T-helper 2 cell treated with Interferon-gamma antibody and Interleukin-4, amounts not matched to agents 5 μg/mL and 100 μg/mL, for 36 hours (primary cell): Measurements from ENCODE around the gene PHACTR2.
"Not testable (repeated sequence)": the region's sequence is repeated elsewhere in the genome, so short reads cannot be mapped to it uniquely, and the experiment has no call there.

Source experiments
- DNase-seq: peaks from one replicate; pipeline ENCODE4 v3.0.0; 2021; ENCODE audit warnings: low spot score
- H3K27ac Mint-ChIP-seq: one replicate; pipeline ENCODE4 v1.8.0; 2021; ENCODE audit warnings: mild to moderate bottlenecking, mixed read lengths
- H3K27me3 Mint-ChIP-seq: one replicate; pipeline ENCODE4 v1.8.0; 2021; ENCODE audit warnings: low read depth, mixed read lengths
- H3K36me3 Mint-ChIP-seq: one replicate; pipeline ENCODE4 v1.8.0; 2021; ENCODE audit warnings: low read depth, mixed read lengths
- H3K4me1 Mint-ChIP-seq: one replicate; pipeline ENCODE4 v1.8.0; 2021; ENCODE audit warnings: low read depth, mixed read lengths
- H3K4me3 Mint-ChIP-seq: one replicate; pipeline ENCODE4 v1.8.0; 2022; ENCODE audit warnings: mild to moderate bottlenecking, moderate library complexity, mixed read lengths
- H3K9me3 Mint-ChIP-seq: one replicate; pipeline ENCODE4 v1.8.0; 2021; ENCODE audit warnings: mixed read lengths

PHACTR2 gene

DNA sequence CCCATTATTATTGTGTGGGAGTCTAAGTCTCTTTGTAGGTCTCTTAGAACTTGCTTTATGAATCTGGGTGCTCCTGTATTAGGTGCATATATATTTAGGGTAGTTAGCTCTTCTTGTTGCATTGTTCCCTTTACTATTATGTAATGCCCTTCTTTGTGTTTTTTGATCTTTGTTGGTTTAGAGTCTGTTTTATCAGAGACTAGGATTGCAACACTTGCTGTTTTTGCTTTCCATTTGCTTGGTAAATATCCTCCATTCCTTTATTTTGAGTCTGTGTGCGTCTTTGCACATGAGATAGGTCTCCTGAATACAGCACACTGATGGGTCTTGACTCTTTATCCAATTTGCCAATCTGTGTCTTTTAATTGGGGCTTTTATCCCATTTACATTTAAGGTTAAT is 177.3 kb downstream of the PHACTR2 start:
- not testable (repeated sequence) for DNase-seq, H3K4me3 Mint-ChIP-seq, H3K4me1 Mint-ChIP-seq, H3K27ac Mint-ChIP-seq, H3K27me3 Mint-ChIP-seq
- Mint-ChIP-seq H3K36me3 (peaks cover 95% of the 10 kb centered on the region), H3K9me3 (peaks cover 22% of the 10 kb centered on the region)

DNA sequence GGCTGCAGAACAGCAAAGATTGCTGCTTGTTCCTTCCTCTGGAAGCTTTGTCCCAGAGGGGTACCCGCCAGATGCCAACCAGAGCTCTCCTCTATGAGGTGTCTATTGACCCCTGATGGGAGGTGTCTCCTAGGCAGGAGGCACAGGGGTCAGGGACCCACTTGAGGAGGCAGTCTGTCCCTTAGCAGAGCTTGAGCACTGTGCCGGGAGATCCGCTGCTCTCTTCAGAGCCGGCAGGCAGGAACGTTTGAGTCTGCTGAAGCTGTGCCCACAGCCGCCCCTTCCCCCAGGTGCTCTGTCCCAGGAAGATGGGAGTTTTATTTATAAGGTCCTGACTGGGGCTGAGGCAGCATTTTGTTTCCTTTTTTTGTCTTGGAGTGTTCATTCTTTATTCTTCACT is 179.0 kb downstream of the PHACTR2 start:
- H3K9me3 Mint-ChIP-seq: peaks cover 22% of the 10 kb centered on the region
- H3K27me3 Mint-ChIP-seq, H3K27ac Mint-ChIP-seq, H3K4me3 Mint-ChIP-seq, H3K4me1 Mint-ChIP-seq, DNase-seq: not testable (repeated sequence)
- peaks cover 88% of the 10 kb centered on the region for H3K36me3 Mint-ChIP-seq

DNA sequence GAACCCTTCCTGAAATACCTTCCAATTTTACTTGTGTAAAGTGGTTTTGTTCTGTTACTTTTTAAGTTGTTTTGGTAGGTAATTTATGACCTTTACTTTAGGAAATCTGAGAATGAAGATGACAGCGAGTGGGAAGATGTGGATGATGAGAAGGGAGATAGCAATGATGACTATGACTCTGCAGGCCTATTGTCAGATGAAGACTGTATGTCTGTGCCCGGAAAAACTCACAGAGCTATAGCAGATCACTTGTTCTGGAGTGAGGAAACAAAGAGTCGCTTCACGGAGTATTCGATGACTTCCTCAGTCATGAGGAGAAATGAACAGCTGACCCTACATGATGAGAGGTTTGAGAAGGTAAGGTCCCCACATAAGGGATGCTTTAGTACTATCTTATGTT is 179.9 kb downstream of the PHACTR2 start:
- no peak overlapping the region for H3K4me3 Mint-ChIP-seq
- peaks cover 15% of the 10 kb centered on the region for H3K9me3 Mint-ChIP-seq
- H3K27ac Mint-ChIP-seq: no peak overlapping the region
- H3K27me3 Mint-ChIP-seq: no peaks in the 10 kb centered on the region
- H3K4me1 Mint-ChIP-seq: peaks cover 3% of the 10 kb centered on the region
- H3K36me3 Mint-ChIP-seq: peaks cover 82% of the 10 kb centered on the region
- DNase-seq: peak; percentile 44

DNA sequence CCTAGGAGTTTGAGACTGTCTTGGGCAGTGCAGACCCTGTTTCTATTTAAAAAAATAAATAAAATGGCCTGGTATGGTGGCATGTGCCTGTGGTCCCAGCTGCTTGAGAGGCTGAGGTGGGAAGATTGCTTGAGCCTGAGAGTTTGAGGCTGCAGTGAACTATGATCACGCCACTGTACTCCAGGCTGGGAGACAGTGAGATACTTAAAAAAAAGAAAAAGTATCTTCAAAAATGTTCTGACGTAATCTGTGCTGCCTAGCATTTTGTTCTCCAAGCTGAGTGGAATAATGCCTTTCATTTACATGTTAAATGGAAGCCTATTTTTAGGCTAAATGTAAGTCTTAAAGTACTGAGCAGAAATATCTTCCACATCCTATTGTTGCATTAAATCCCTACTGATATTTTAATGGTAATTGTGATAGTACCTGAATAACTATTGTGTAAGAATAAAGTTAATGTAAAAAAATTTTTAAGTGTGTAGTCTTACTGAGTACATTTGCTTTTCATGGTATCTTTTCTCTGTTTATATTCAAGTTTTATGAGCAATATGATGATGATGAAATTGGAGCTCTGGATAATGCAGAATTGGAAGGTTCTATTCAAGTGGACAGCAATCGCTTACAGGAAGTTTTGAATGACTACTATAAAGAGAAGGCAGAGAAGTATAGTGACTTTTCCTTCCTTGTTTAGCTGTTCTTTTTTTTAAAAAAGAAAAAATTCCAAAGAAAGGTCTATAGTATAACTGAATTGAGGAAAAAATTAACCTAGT is 182.3 kb downstream of the PHACTR2 start:
- Mint-ChIP-seq H3K4me3 (no peak overlapping the region), H3K27me3 (no peaks in the 10 kb centered on the region), H3K27ac (no peak overlapping the region), H3K36me3 (peaks cover 74% of the 10 kb centered on the region), H3K4me1 (no peaks in the 10 kb centered on the region), H3K9me3 (no peaks in the 10 kb centered on the region)
- no peak for DNase-seq

DNA sequence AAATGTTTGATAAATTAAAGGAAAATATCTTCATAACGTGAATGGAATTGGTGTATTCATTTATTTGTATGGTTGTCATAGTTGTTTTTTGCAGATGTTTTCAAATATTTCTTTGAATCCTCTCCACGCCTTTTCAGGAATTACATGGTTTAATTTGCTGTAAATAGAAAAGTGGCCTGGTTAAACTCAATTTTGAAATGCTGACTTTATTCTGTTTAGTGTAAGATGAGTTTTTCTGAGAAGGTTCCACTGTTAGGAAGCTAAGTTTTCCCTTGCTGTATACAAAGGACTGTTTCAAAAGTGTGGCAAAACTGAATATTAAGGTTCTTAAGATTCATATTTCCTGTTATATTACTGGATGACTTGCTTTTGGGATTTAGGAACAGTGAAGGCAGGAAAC is 186.0 kb downstream of the PHACTR2 start:
- no peak overlapping the region for H3K4me3 Mint-ChIP-seq
- no peak overlapping the region for H3K27ac Mint-ChIP-seq
- no peaks in the 10 kb centered on the region for H3K27me3 Mint-ChIP-seq
- H3K4me1 Mint-ChIP-seq: no peaks in the 10 kb centered on the region
- H3K36me3 Mint-ChIP-seq: peaks cover 48% of the 10 kb centered on the region
- no peak for DNase-seq
- H3K9me3 Mint-ChIP-seq: peaks cover 5% of the 10 kb centered on the region

DNA sequence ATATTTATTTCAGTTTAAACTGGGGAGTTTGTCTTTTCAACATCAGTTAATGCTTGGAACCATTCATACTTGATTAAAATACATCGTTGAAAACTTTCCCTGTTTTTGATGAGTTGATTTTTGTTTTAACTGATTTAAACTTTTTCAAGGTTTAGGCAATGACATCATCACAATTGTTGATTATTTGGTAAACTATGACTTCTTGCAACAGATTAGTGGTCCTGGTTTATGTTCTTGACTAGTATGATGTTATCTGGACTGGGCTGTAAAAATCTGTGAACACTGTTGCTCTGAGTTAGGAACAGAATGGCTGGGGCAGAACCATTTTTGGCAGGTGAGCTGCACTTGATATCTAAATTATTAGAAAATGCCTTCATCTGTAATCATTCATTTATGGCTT is 186.5 kb downstream of the PHACTR2 start, which contains the start of gene ZC2HC1B:
ZC2HC1B (plus strand) TSS at position 241 of the 400 bp plus-strand sequence; CDS start at position 307, 66 bp downstream.
- DNase-seq: no peak
- peaks cover 5% of the 10 kb centered on the region for H3K9me3 Mint-ChIP-seq
- peaks cover 43% of the 10 kb centered on the region for H3K36me3 Mint-ChIP-seq
- H3K27me3 Mint-ChIP-seq: no peaks in the 10 kb centered on the region
- H3K4me1 Mint-ChIP-seq: no peaks in the 10 kb centered on the region
- H3K27ac Mint-ChIP-seq: no peak within 1 kb of the TSS
- no peak within 1 kb of the TSS for H3K4me3 Mint-ChIP-seq

DNA sequence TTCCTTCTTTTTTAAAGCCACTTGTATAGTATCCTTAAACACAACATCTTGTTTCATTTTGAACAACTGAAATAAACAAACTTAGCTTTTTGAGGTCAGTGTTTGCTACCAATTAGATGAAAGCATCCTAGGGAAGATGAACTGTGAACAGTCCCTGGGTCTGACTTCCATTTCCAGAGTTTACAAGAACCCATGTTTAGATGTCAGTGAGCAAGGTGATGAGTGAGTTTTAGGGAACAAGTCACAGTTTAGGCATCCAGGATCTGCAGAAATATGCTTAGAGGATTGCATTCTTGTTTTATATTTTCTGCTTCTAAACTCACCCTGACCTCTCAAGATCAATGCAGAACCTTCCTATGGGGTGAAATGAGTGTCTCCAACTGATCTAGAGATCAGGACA is 189.5 kb downstream of the PHACTR2 start:
- Mint-ChIP-seq H3K36me3 (peaks cover 27% of the 10 kb centered on the region), H3K4me3 (no peak overlapping the region), H3K27me3 (no peaks in the 10 kb centered on the region), H3K9me3 (peaks cover 9% of the 10 kb centered on the region), H3K27ac (no peak overlapping the region), H3K4me1 (no peaks in the 10 kb centered on the region)
- DNase-seq: no peak

DNA sequence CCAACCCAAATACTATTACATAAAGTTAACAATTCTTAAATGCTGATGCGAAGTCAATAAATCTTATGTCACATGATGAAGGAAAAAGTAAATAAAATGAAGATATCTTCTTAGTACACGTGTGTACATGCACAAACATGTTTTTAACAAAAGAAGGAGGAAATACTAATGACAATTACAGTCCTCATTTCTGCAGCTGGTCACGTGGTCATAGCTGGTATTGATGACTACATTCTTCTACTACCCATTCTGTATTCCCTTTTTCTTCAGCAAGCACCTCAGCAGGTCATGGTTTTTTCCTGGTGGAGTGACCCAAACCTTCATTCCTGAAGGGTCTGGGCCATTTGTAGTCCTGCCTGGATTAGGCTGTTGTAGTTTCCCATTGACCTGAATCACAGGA is 191.0 kb downstream of the PHACTR2 start:
- H3K27ac Mint-ChIP-seq, DNase-seq, H3K27me3 Mint-ChIP-seq, H3K4me1 Mint-ChIP-seq, H3K4me3 Mint-ChIP-seq: not testable (repeated sequence)
- H3K9me3 Mint-ChIP-seq: peaks cover 13% of the 10 kb centered on the region
- H3K36me3 Mint-ChIP-seq: peaks cover 17% of the 10 kb centered on the region

DNA sequence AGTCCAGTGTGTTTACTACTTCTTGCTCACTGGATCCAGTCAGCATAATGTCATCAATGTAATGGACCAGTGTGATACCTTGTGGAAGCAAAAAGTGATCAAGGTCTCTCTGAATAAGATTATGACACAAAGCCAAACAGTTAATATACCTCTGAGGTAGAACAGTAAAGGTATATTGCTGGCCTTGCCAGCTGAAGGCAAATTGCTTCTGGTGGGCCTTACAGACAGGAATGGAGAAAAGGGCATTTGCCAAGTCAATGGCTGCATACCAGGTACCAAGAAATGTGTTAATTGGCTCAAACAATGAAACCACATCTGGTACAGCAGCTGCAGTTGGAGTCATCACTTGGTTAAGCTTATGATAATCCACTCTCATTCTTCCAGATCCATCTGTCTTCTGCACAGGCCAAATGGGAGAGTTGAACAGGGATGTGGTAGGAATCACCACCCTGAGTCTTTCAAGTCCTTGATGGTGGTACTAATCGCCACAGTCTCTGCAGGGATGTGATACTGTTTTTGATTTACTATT is 193.5 kb downstream of the PHACTR2 start:
- H3K27ac Mint-ChIP-seq, H3K4me3 Mint-ChIP-seq, H3K27me3 Mint-ChIP-seq, DNase-seq, H3K4me1 Mint-ChIP-seq, H3K36me3 Mint-ChIP-seq: not testable (repeated sequence)
- peaks cover 33% of the 10 kb centered on the region for H3K9me3 Mint-ChIP-seq

DNA sequence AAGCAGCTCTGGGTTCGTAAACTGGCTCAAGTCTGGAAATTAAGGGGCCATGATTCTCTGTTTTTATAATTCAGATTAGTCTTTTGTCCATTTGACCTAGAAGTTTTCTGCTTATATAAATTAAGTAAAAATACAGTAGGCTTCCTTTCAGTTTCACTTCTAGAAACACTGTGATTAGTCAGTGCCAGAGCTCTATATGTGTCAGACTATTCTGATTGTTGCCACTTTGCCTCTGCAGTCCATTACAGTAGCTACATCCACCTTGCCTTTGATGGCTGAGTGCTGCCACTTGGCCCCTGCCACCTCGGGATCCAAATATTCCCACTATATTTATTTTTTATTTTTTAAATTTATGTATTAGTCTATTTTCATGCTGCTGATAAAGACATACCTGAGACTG is 194.4 kb downstream of the PHACTR2 start:
- Mint-ChIP-seq H3K27me3 (no peaks in the 10 kb centered on the region), H3K9me3 (peaks cover 34% of the 10 kb centered on the region), H3K27ac (no peak overlapping the region), H3K4me1 (peaks cover 6% of the 10 kb centered on the region), H3K36me3 (peaks cover 3% of the 10 kb centered on the region), H3K4me3 (no peak overlapping the region)
- DNase-seq: no peak

DNA sequence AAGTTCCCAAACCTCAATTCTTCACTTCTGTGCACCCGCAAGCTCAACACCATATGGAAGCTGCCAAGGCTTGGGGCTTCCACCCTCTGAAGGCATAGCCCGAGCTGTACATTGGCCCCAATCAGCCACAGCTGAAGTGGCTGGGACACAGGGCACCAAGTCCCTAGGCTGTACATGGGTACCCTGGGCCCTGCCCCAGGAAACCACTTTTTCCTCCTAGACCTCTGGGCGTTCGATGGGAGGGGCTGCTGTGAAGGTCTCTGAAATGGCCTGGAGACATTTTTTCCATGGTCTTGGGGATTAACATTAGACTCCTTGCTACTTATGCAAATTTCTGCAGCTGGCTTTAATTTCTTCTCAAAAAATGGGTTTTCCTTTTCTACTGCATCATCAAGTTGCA is 195.8 kb downstream of the PHACTR2 start:
- not testable (repeated sequence) for H3K27ac Mint-ChIP-seq, H3K36me3 Mint-ChIP-seq, H3K4me3 Mint-ChIP-seq, H3K27me3 Mint-ChIP-seq, DNase-seq
- H3K9me3 Mint-ChIP-seq: peaks cover 33% of the 10 kb centered on the region
- H3K4me1 Mint-ChIP-seq: peaks cover 11% of the 10 kb centered on the region

DNA sequence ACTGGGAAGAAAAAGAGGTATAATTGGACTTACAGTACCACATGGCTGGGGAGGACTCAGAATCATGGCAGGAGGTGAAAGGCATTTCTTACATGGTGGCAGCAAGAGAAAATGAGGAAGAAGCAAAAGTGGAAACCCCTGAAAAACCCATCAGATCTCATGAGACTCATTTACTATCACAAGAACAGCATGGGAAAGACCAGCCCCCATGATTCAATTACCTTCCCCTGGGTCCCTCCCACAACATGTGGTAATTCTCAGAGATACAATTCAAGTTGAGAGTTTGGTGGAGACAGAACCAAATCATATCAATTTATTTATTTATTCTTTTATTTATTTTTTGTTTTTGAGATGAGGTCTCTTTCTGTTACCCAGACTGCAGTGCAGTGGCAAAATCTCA is 196.7 kb downstream of the PHACTR2 start:
- peaks cover 31% of the 10 kb centered on the region for H3K9me3 Mint-ChIP-seq
- not testable (repeated sequence) for H3K27ac Mint-ChIP-seq, DNase-seq, H3K36me3 Mint-ChIP-seq, H3K27me3 Mint-ChIP-seq, H3K4me3 Mint-ChIP-seq
- H3K4me1 Mint-ChIP-seq: peaks cover 11% of the 10 kb centered on the region

DNA sequence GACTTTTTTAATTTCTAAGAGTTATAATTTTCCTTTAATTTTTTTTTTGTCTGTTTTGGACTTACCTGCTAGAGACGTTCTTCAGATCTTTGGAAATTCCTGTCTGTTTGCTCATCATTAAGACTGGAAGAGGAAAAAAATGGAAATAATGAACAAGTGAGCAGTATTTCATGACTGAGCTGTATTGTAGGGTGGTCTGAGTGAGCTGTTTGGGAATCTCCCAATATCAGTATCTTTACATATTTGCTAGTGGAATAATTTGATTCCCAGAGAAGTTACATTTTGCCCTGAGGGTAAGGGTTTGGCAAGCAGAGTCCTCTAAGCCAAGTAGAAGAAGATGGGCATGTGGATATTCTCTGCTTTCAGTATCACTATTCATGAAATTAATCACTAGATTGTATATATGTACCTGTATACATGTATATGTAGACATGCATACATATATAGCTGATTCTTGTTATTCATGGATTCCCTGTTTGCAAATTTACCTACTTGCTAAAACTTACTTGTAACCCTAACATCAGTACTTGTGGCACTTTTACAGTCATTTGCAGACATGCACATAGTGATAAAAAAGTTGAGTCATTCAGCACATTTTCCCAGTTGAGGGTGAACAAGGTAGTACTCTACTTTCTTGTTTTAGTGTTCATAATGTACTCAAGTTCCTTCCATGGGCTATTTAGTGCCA is 200.0 kb downstream of the PHACTR2 start:
- H3K4me1 Mint-ChIP-seq: peaks cover 8% of the 10 kb centered on the region
- H3K4me3 Mint-ChIP-seq: no peak overlapping the region
- H3K27ac Mint-ChIP-seq: no peak overlapping the region
- H3K9me3 Mint-ChIP-seq: peaks cover 25% of the 10 kb centered on the region
- peaks cover 3% of the 10 kb centered on the region for H3K36me3 Mint-ChIP-seq
- DNase-seq: no peak
- H3K27me3 Mint-ChIP-seq: no peaks in the 10 kb centered on the region

DNA sequence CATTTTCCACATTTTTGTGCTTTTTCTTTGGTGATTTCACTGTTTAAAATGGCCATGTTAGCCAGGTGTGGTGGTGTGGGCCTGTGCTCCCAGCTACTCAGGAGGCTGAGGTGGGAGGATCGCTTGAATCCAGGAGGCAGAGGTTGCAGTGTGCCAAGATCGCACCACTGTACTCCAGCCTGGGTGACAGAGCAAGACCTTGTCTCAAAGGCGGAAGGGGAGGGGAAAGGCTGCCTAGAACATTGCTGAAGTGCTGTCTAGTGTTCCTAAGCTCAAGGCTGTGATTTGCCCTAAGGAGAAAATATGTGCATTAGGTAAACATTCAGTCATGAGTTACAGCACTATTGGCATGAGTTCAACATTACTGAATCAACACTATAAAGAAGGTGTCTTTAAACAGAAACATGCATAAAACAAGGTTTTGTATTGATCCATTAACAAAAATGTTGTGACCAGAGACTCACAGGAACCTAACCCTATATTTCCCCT is 200.6 kb downstream of the PHACTR2 start:
- H3K4me1 Mint-ChIP-seq: peaks cover 5% of the 10 kb centered on the region
- H3K4me3 Mint-ChIP-seq: no peak overlapping the region
- peaks cover 3% of the 10 kb centered on the region for H3K36me3 Mint-ChIP-seq
- H3K27ac Mint-ChIP-seq: no peak overlapping the region
- H3K27me3 Mint-ChIP-seq: no peaks in the 10 kb centered on the region
- peaks cover 23% of the 10 kb centered on the region for H3K9me3 Mint-ChIP-seq
- DNase-seq: no peak
